Common myeloid progenitor, CD34-positive (primary cell): ENCODE measurements around the gene PRDM8.
"Not testable (repeated sequence)": the region's sequence is repeated elsewhere in the genome, so short reads cannot be mapped to it uniquely, and the experiment has no call there.

Experiments
- CTCF ChIA-PET: fragments of 350-600 bp; sonication (Branson Sonifier 250); formaldehyde crosslinking; loops from one replicate; lab custom pipeline; 2021; ENCODE audit warnings: antibody characterized with exemption; lab: Charles Lee
- POLR2A ChIA-PET: fragments of 350-600 bp; sonication (Branson Sonifier 250); formaldehyde crosslinking; loops from one replicate; lab custom pipeline; 2021; ENCODE audit warnings: antibody characterized with exemption; lab: Charles Lee
- DNase-seq, 3 donors: peaks; one replicate each; pipeline versions ENCODE4 v3.0.0 to v3.0.0-alpha.2; 2013
- H3K27ac ChIP-seq, 2 experiments: 1 replicate in 1 of 2; 2 replicates in 1 of 2; pipeline ENCODE4 v1.7.0; 2013; ENCODE audit warnings: inconsistent platforms in 2 of 2, low read length in 2 of 2, mild to moderate bottlenecking in 2 of 2, low read depth in 1 of 2, moderate library complexity in 1 of 2; ENCODE audit not compliant: severe bottlenecking in 2 of 2, insufficient read depth in 1 of 2, poor library complexity in 1 of 2
- H3K27me3 ChIP-seq, 5 experiments: replicated peaks in 2 of 5; 1 replicate in 3 of 5; 2 replicates in 2 of 5; pipeline versions ENCODE4 v1.6.1 to v1.7.0; 2013; ENCODE audit warnings: low read length in 4 of 5, mild to moderate bottlenecking in 2 of 5, moderate library complexity in 2 of 5, inconsistent platforms in 1 of 5; ENCODE audit not compliant: insufficient read depth in 5 of 5, control insufficient read depth in 4 of 5
- H3K36me3 ChIP-seq, 4 experiments: 1 replicate in 2 of 4; 2 replicates in 2 of 4; pipeline versions ENCODE4 v1.6.1 to v1.7.0; 2013; ENCODE audit warnings: low read length in 3 of 4, control low read depth in 1 of 4, mild to moderate bottlenecking in 1 of 4; ENCODE audit not compliant: control insufficient read depth in 4 of 4, insufficient read depth in 4 of 4
- H3K4me1 ChIP-seq, 4 experiments: 1 replicate in 3 of 4; 2 replicates in 1 of 4; pipeline versions ENCODE4 v1.6.1 to v1.7.1; 2013; ENCODE audit warnings: low read length in 3 of 4, mild to moderate bottlenecking in 3 of 4, control low read depth in 1 of 4, inconsistent platforms in 1 of 4, moderate library complexity in 1 of 4; ENCODE audit not compliant: control insufficient read depth in 4 of 4, insufficient read depth in 4 of 4; ENCODE audit errors: control extremely low read depth in 1 of 4
- H3K4me3 ChIP-seq, 7 experiments: 1 replicate in 4 of 7; 2 replicates in 3 of 7; pipeline versions ENCODE4 v1.5.1 to v1.7.0; 2013; ENCODE audit warnings: mild to moderate bottlenecking in 7 of 7, low read length in 6 of 7, moderate library complexity in 6 of 7, inconsistent platforms in 2 of 7, low read depth in 2 of 7, control low read depth in 1 of 7; ENCODE audit not compliant: insufficient read depth in 4 of 7, control insufficient read depth in 1 of 7; ENCODE audit errors: extremely low read depth in 1 of 7
- H3K9me3 ChIP-seq, 5 experiments: 1 replicate in 4 of 5; 2 replicates in 1 of 5; pipeline versions ENCODE4 v1.6.1 to v1.7.1; 2013; ENCODE audit warnings: low read length in 4 of 5, mild to moderate bottlenecking in 2 of 5, inconsistent platforms in 1 of 5, low read depth in 1 of 5, moderate library complexity in 1 of 5; ENCODE audit not compliant: control insufficient read depth in 4 of 5, insufficient read depth in 2 of 5; ENCODE audit errors: control extremely low read depth in 1 of 5
- WGBS: methylation state at CpG from one replicate; pipeline ENCODE4 v1.1.5; 2013; ENCODE audit not compliant: insufficient coverage; 5-methylcytosine and 5-hydroxymethylcytosine counted together

Gene PRDM8

GRCh38 chr4:80173401-80173800, 23.9 kb upstream of the PRDM8 start:
- CTCF ChIA-PET = interaction anchor here (1.4 to 2.8 kb wide), 3 partner anchors 10 to 45 kb away, joined by 6 to 11 read pairs (median 7); no protein-coding TSS in a partner anchor
- peaks cover 11 to 16% (median 14%) of the 10 kb centered on the region in 4 experiments for H3K4me1 ChIP-seq
- peaks cover 0 to 9% (median 3%) of the 10 kb centered on the region in 5 experiments for H3K9me3 ChIP-seq
- POLR2A ChIA-PET = no interaction called here
- peak; percentile 27 to 86 (median 82) for DNase-seq
- H3K27me3 ChIP-seq = no peaks in the 10 kb centered on the region
- peak overlapping the region in 1 of 2 experiments; percentile 35 for H3K27ac ChIP-seq
- no peaks in the 10 kb centered on the region for H3K36me3 ChIP-seq
- H3K4me3 ChIP-seq = no peak overlapping the region

GRCh38 chr4:80173841-80174240, 23.5 kb upstream of the PRDM8 start:
- peaks cover 11 to 16% (median 14%) of the 10 kb centered on the region in 4 experiments for H3K4me1 ChIP-seq
- H3K27ac ChIP-seq = no peak overlapping the region
- ChIA-PET CTCF (interaction anchor here (1.5 to 2.8 kb wide), 2 partner anchors 9 to 11 kb away, joined by 3 to 11 read pairs; no protein-coding TSS in a partner anchor), POLR2A (no interaction called here)
- peaks cover 0 to 14% (median 3%) of the 10 kb centered on the region in 5 experiments for H3K9me3 ChIP-seq
- DNase-seq = no peak
- WGBS = 95% methylated on average over 2 of the region's 2 CpGs
- no peaks in the 10 kb centered on the region for H3K27me3 ChIP-seq
- H3K36me3 ChIP-seq = no peaks in the 10 kb centered on the region
- no peak overlapping the region for H3K4me3 ChIP-seq

GRCh38 chr4:80177793-80178192, 19.5 kb upstream of the PRDM8 start:
- H3K27ac ChIP-seq, POLR2A ChIA-PET, DNase-seq, H3K36me3 ChIP-seq, H3K4me3 ChIP-seq, H3K27me3 ChIP-seq: not testable (repeated sequence)
- peaks cover 7 to 16% (median 12%) of the 10 kb centered on the region in 4 experiments for H3K4me1 ChIP-seq
- CTCF ChIA-PET = interaction anchor here (1.2 to 1.4 kb wide), 2 partner anchors 38 to 49 kb away, joined by 3 to 4 read pairs; no protein-coding TSS in a partner anchor
- H3K9me3 ChIP-seq = peaks cover 0 to 21% (median 3%) of the 10 kb centered on the region in 5 experiments

- peaks cover under 1 to 8% (median 5%) of the 10 kb centered on the region in 4 experiments for H3K4me1 ChIP-seq
- H3K27me3 ChIP-seq = no peaks in the 10 kb centered on the region
- WGBS = 100% methylated on average over 2 of the region's 4 CpGs
- H3K4me3 ChIP-seq = no peak overlapping the region
- H3K9me3 ChIP-seq = peaks cover 0 to 21% (median 3%) of the 10 kb centered on the region in 5 experiments
- DNase-seq = no peak
- ChIA-PET POLR2A (no interaction called here), CTCF (interaction anchor here (1.0 to 9.4 kb wide), 5 partner anchors 27 to 51 kb away, joined by 3 to 91 read pairs (median 5); no protein-coding TSS in a partner anchor)
- no peak overlapping the region for H3K27ac ChIP-seq
- H3K36me3 ChIP-seq = no peaks in the 10 kb centered on the region
Observed at GRCh38 chr4:80178964-80179363, 18.3 kb upstream of the PRDM8 start.

GRCh38 chr4:80179637-80180161, 17.6 kb upstream of the PRDM8 start:
- Histone ChIP-seq H3K27me3 (no peaks in the 10 kb centered on the region), H3K4me3 (no peak overlapping the region), H3K36me3 (no peaks in the 10 kb centered on the region), H3K9me3 (peaks cover 0 to 21% (median 3%) of the 10 kb centered on the region in 5 experiments), H3K27ac (no peak overlapping the region), H3K4me1 (peaks cover 0 to 8% (median 7%) of the 10 kb centered on the region in 4 experiments)
- ChIA-PET POLR2A (interaction anchor here (0.7 kb wide), 1 partner anchor 16 kb away, joined by 6 read pairs; no protein-coding TSS in a partner anchor), CTCF (interaction anchor here (0.9 to 9.4 kb wide), 5 partner anchors 14 to 51 kb away, joined by 3 to 91 read pairs (median 5); no protein-coding TSS in a partner anchor)
- DNase-seq = peak in 2 of 3 donors; percentile 17 to 22
- WGBS = 97% methylated on average over 3 of the region's 3 CpGs

- H3K36me3 ChIP-seq = no peaks in the 10 kb centered on the region
- WGBS = no CpG with 5 or more reads among the region's 3 CpGs
- H3K4me1 ChIP-seq = peaks cover 3 to 18% (median 17%) of the 10 kb centered on the region in 4 experiments
- no peak overlapping the region for H3K4me3 ChIP-seq
- no peak overlapping the region for H3K27ac ChIP-seq
- CTCF ChIA-PET = interaction anchor here (1.0 to 9.4 kb wide), 8 partner anchors 16 to 129 kb away, joined by 3 to 101 read pairs (median 10); partner anchors contain the start of gene PRDM8
- DNase-seq = no peak
- no peaks in the 10 kb centered on the region for H3K27me3 ChIP-seq
- peaks cover 0 to 21% (median 3%) of the 10 kb centered on the region in 5 experiments for H3K9me3 ChIP-seq
- POLR2A ChIA-PET = no interaction called here
Observed at GRCh38 chr4:80180743-80181142, 16.6 kb upstream of the PRDM8 start.
